SH-SY5Y (cell line): Measurements from ENCODE around the gene UQCRFS1.

Experiments used
- GATA2 ChIP-seq: IDR thresholded peaks from 2 replicates; pipeline ENCODE4 v1.6.1; 2011; ENCODE audit warnings: mild to moderate bottlenecking, low read depth, low read length
- GATA3 ChIP-seq: IDR thresholded peaks from 2 replicates; pipeline ENCODE4 v1.6.1; 2011; ENCODE audit warnings: low read depth, mild to moderate bottlenecking, low read length, moderate library complexity

Gene UQCRFS1

DNA sequence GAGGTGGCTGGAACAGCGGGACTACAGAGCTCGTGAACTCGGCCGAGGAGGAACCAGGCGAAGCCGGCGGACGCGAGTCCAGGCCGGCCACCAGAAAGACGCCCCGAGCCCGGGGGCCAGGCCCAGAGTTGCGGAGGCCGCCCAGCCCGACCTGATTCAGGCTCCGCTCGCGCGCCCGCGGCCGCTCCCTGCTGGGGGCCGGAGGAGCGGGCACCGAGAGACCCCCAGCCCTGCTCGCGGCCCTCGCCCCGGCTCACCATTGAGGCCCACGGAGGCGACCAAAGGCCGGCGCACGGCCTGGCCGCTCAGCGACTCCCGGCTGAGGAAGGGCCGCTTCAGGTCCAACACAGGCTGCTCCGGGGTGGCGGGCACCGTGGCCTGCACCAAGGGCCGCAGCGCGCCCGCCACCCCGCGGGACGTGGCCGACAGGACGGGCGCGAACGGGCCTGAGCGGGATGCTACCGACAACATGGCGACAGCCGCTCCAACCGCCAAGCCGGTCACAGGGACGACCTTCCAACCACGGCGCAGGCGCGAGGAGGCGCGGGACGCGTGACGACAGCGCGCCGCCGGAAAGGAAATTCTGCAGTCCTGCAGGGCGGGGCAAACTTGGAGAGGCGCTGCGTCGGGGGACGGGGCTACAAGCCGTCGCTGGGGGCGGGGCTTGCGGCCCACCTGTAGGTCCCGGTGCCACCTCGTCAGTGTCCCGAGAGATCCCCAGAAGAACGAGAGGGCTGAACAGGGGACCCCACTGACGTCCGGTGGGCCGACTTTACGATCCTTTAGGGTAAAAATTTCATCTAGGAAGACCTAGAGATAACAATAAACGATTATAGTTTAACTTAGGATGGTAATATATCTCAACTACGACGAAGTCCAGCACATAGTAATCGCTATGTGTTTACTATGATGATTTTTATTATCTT is at the start of gene UQCRFS1:
UQCRFS1 (minus strand) TSS at position 504 of the 926 bp plus-strand sequence; CDS start at position 471, 33 bp downstream.
- TF ChIP-seq GATA3 (no peak), GATA2 (no peak)

DNA sequence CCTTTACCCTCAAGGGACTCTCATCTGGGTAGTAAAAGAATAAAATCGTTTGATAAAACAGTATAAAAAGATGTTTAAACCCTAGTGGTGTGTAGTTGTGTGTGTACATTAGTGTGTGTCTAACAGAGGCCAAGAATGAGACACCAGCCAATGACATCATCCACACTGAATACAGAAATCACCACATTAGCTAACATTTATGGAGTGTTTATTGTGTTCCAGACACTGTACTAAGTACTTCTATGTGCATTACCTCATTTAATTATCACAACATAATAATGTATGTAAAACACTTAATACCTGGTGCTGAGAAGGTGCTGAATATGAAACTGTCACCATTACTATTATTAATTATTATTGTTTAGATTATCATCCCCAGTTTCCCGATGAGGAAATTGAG is 49.1 kb upstream of the UQCRFS1 start:
- no peak for TF ChIP-seq GATA2
- TF ChIP-seq GATA3 = no peak

DNA sequence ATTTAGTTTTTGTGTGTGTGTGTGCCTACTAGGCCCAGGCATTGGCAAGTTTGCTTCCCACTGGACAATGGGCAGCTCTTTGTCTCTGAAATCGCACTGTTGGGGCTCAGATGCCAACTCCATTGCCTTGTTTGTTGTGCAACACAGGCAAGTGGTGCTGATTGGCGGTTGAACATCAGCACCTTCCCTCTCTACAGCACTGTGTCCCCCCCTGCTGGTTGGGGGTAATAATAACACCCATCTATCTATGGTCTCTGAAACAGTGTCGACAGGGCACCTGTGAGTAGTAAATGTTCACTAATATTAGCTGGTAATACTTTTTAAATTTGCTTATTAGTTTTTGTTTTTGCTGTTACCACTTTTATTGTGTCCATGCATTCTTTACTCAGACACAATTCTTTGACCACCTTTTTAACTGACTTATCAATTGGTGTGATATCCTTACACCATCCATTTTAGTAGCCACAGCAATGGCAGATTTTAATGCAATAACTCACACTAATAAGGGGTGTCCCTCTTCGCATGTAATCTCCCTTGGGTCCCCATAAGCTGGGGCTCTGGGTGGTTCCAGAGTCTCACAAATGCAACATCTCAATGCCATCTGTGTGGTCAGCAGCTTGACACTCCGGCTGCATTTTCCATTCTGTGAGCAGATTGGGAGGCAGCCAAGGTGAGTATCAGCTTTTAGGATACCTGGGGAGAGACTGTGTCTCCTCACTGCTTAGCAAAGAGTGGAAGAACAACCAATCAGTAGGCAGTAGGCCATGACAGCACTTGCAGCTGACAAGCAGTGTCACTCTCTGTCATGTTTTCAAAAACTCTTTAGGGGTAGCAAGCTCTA is 47.7 kb upstream of the UQCRFS1 start:
- no peak for TF ChIP-seq GATA3
- no peak for TF ChIP-seq GATA2

DNA sequence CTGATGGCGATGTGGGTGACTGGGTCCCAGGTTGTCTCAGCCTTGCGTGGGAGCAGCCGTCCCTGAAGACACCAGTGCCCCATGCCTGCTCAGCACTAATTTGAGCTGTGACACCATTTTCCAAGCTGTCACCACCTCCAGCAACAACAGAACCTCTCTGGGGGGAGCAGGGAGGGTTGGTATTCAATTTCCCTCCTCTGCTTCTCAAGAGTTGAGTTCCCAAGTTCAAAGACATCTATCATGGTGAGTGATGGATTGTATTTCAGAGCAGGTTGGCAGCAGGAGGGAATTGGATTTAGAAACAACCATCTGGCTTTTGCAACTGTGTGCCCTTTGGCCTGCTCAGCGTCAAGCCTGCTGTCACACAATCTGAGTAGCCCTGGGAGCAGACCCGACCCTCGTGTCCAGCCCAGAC is 46.9 kb upstream of the UQCRFS1 start:
- TF ChIP-seq GATA3 = no peak
- TF ChIP-seq GATA2 = no peak

DNA sequence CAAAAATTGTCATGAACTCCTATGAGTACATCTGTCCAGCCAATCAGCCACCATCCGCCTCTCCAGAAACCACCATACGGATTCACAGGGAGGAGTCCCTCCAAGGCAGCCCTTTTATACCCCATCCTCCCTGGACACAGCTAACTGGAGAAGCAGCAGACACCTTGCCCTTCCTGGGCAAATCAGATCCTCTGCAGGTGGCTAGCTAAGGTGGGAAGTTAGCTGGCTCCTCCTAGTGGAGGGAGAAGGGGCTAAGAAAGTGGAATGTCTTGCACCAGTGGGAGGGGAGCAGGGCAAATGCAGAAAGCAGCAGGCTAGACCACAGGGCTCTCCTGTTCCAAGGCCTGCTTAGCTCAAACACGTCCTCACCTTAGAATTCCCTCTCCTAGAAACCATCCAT is 46.2 kb upstream of the UQCRFS1 start:
- TF ChIP-seq GATA3 (no peak), GATA2 (no peak)

DNA sequence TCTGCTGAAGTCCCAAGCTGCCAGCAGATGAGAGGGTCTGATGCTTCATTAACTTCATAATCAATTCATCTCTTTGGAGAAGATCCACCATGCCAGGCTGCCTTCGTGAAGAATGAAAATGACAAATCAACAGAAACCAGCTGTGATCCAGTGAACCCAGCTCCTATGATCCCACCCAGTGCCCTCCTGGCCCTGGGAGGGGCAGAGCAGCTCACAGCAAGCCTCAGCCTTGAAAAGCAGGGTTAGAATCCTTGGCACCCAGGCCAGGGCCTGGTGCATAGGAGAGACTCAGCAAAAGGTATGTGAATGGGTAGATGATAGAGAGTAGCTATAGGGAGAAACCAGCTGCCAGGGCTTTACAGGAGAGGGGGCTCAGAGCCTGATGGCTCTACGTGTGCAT is 43.6 kb upstream of the UQCRFS1 start:
- TF ChIP-seq GATA2 = no peak
- no peak for TF ChIP-seq GATA3

DNA sequence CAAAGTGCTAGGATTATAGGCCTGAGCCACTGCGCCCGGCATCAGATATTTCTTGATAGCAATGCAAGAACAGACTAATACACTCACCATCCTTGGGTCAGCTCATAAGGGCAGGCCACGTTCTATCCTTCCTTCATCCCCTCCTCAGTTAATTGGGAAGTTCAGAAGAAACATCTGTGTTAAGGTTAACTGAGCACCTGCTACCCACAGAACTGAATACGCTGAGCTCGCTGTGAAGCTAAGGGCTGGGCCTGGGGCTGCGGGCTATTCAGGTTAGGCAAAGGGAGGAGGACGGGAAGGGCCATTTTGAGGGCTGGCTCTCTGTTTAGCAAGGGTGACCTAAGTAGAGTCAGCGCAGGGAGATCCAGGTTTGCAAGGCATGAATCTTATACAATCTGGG is 43.0 kb upstream of the UQCRFS1 start:
- TF ChIP-seq GATA3 (no peak), GATA2 (no peak)

DNA sequence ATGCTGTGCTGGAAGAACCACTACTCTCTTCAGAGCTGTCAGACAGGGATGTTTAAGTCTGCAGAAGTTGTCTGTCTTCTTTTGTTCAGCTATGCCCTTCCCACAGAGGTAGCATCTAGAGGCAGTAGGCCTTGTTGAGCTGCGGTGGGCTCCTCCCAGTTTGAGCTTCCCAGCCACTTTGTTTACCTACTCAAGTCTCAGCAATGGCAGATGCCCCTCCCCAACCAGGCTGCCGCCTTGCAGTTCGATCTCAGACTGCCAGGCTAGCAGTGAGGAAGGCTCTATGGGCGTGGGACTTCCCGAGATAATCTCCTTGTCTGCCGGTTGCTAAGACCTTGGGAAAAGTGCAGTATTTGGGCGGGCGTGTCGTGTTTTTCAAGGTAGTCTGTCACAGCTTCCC is 42.1 kb upstream of the UQCRFS1 start:
- TF ChIP-seq GATA2 (no peak), GATA3 (no peak)

DNA sequence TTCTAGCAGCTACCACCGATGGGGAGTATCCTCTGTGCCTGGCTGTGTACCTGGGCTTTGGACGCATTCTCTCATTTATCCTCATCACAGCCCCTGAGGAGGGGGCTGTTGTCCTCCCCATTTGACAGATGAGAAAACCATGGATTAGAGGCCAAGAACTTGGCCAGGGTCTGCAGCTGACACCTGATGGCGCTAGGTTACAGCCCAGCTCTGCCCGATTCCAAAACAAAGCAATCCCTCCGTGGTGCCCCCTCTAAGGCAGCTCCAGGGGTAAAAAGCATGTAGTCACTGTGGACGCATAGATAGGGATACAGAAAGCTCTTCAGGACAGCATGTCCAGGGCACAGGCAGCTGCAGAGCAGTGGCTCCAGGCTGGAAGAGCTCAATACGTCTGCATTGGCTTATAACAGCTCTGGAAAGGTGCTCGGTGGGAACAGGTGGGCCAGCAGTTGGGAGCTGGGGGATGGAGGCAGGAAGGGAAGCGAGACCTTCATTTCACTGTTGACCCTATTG is 35.4 kb upstream of the UQCRFS1 start:
- TF ChIP-seq GATA3 (no peak), GATA2 (no peak)

DNA sequence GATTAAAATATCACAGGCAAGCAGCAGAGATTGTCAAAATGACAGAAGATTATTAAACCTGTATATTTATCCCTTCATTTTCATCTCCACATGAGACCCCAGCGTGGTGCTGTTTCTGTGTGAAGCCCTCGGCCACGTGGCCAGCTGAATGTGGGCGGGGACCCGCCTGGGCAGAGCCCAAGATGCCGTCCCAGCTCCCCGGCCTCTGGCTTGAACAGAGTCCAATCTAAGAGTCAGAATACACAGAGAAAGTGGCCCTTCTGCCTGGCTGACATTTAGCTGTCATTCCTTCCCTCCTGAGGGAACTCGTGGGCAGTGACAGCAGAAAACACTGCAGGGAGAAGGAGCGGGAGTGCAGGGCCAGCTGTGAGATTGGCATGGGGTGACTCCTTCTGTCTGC is 34.9 kb upstream of the UQCRFS1 start:
- no peak for TF ChIP-seq GATA2
- TF ChIP-seq GATA3 = no peak

DNA sequence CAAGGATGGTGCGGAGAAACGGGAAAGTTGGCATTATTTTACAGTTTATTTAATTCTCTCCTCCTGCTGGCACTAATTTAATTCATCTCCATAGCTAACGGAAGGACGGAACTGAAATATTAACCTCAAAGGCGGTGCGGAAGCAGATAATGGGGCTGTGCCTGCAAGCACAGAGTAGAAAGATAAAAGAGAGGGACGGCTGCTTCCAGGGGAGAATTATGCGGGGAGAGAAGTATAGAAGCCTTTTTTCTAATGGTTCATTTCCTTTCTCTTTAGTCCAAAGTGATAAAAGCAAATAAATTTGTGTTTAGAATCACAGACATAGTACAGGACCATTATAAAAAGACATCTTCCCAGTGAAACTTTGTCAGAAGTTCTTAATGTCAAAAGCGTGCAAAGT is 34.5 kb upstream of the UQCRFS1 start:
- TF ChIP-seq GATA3 (no peak), GATA2 (no peak)

DNA sequence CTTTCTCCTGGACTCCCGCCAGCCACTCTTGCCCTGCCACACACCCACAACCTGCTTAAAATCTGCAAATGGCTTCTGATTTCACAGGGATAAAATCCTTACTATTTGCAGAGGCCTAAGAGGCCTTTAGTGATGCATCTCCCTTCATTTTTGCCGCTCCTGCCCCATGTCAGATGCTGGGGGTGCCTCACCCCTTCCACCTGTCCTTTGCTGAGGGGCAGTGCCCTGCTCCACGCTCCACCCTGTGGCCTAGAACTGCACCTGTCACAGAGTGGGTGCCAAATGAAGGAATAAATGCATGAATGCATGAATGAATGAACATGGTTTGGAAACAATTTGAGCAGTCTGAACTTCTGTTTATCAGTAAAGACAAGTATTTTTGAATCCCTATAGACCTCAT is 34.1 kb upstream of the UQCRFS1 start:
- TF ChIP-seq GATA3 = no peak

DNA sequence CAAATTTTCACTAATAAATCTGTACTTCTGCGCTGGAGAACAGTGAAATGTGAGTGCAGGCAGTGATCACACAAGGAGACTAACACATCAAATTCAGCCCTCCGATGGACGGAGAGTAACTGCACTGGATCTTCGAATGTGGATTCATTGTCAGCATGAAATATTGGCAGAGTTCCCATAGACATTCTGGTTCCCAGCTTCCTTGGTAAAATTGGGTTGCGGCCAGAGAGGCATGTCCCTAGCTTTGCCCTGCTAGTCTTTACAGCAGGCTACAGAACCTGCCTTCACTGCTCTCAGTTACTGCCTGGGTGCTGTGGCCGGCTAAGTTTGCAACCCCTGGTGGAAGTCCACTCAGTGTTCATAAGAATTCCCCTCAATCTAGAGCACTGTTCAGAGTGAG is 32.3 kb upstream of the UQCRFS1 start:
- TF ChIP-seq GATA2 (no peak), GATA3 (no peak)

DNA sequence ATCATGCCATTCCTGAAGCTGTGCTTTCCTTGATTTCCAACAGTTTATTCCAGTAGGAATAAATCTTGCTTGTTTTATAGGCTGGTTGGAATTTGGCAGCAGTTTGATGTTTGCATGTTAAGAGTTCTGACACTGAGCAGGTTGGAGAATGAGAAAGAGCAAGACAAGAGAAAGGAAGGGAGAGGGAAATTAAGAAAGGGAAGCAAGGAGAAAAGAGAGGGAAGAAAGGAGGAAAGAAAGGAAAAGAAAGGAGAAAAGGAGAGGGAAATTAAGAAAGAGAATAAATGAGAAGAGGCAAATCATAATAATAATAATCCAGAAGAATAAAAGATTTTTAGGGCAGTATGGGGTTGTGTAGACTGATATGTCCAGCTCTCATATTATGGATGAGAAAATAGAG is 28.4 kb upstream of the UQCRFS1 start:
- TF ChIP-seq GATA3 = no peak
- TF ChIP-seq GATA2 = no peak
